CD4-positive, alpha-beta T cell treated with Interleukin-4 for 1 hour (primary cell): Measurements from ENCODE around the gene TFIP11.
A peak's percentile ranks its signal among the peaks of the same experiment; 100 is the strongest.
"Not testable (repeated sequence)": the region's sequence is repeated elsewhere in the genome, so short reads cannot be mapped to it uniquely, and the experiment has no call there.

Experiments
- DNase-seq, 2 donors: peaks; one replicate each; pipeline ENCODE4 v3.0.0-alpha.2; 2020 to 2022

TFIP11 gene

GRCh38 chr22:26540119-26540518 lies 27.8 kb upstream of the TFIP11 start:
- no peak for DNase-seq

GRCh38 chr22:26536762-26537134 lies 24.5 kb upstream of the TFIP11 start:
- DNase-seq: no peak

GRCh38 chr22:26536056-26536761 lies 23.9 kb upstream of the TFIP11 start:
- DNase-seq: no peak

- peak in 1 of 2 donors; percentile 26 for DNase-seq
Measured at GRCh38 chr22:26535603-26535908, 23.3 kb upstream of the TFIP11 start.

- no peak for DNase-seq
Measured at GRCh38 chr22:26534874-26535602, 22.8 kb upstream of the TFIP11 start.

GRCh38 chr22:26534171-26534855 lies 22.0 kb upstream of the TFIP11 start:
- DNase-seq: no peak

GRCh38 chr22:26529345-26529744 lies 17.1 kb upstream of the TFIP11 start:
- no peak for DNase-seq

GRCh38 chr22:26528518-26528917 lies 16.2 kb upstream of the TFIP11 start:
- DNase-seq: not testable (repeated sequence)

- DNase-seq: no peak
Measured at GRCh38 chr22:26527574-26528465, 15.5 kb upstream of the TFIP11 start.

- no peak for DNase-seq
Measured at GRCh38 chr22:26527167-26527566, 14.9 kb upstream of the TFIP11 start.

- no peak for DNase-seq
Measured at GRCh38 chr22:26525946-26526564, 13.8 kb upstream of the TFIP11 start.

- no peak for DNase-seq
Measured at GRCh38 chr22:26524870-26525269, 12.6 kb upstream of the TFIP11 start.

- DNase-seq: no peak
Measured at GRCh38 chr22:26522592-26522991, 10.3 kb upstream of the TFIP11 start.

- no peak for DNase-seq
Measured at GRCh38 chr22:26522012-26522411, 9.7 kb upstream of the TFIP11 start.

- no peak for DNase-seq
Measured at GRCh38 chr22:26517429-26517828, 5.2 kb upstream of the TFIP11 start.

GRCh38 chr22:26516503-26516902 lies 4.2 kb upstream of the TFIP11 start:
- DNase-seq: no peak

- no peak for DNase-seq
Measured at GRCh38 chr22:26515931-26516330, 3.7 kb upstream of the TFIP11 start.

GRCh38 chr22:26514419-26515161 lies 2.3 kb upstream of the TFIP11 start:
- DNase-seq: no peak

GRCh38 chr22:26513838-26514237 lies 1.6 kb upstream of the TFIP11 start:
- no peak for DNase-seq

GRCh38 chr22:26508148-26508547 lies 4.1 kb downstream of the TFIP11 start:
- DNase-seq: no peak

- no peak for DNase-seq
Measured at GRCh38 chr22:26503758-26504157, 8.5 kb downstream of the TFIP11 start.
